GM13976 (cell line): ENCODE data around the gene CPS1.

Experiments used
- DNase-seq: peaks from one replicate; pipeline ENCODE4 v3.0.0; 2012; ENCODE audit warnings: low spot score
- CTCF ChIP-seq: IDR thresholded peaks from 2 replicates; pipeline ENCODE4 v1.5.1; 2012; ENCODE audit warnings: borderline replicate concordance, mild to moderate bottlenecking; ENCODE audit not compliant: insufficient read depth; ENCODE audit errors: extremely low read depth, missing control alignments, control extremely low read depth
- in situ Hi-C: fragments of 300-500 bp; cut with MboI; formaldehyde crosslinking; loops from one replicate; pipeline ENCODE4 v1.12.0; 2022; ENCODE audit warnings: low sequenced_read_pairs, mixed read lengths, inconsistent platforms; ENCODE audit not compliant: unreplicated experiment

Gene CPS1

GRCh38 chr2:210611466-210611865, 55.1 kb downstream of the CPS1 start:
- TF ChIP-seq CTCF, result no peak
- in situ Hi-C loops, result loop anchor here (25.0 kb wide), 1 partner anchor 426 kb away; no protein-coding TSS in a partner anchor
- no peak for DNase-seq

- in situ Hi-C loops, result loop anchor here (25.0 kb wide), 1 partner anchor 421 kb away; no protein-coding TSS in a partner anchor
- DNase-seq, result no peak
- TF ChIP-seq CTCF, result no peak
Measured at GRCh38 chr2:210616074-210616473, 59.7 kb downstream of the CPS1 start.

GRCh38 chr2:210617318-210617717, 60.9 kb downstream of the CPS1 start:
- no peak for DNase-seq
- in situ Hi-C loops, result loop anchor here (25.0 kb wide), 1 partner anchor 420 kb away; no protein-coding TSS in a partner anchor
- TF ChIP-seq CTCF, result no peak

- in situ Hi-C loops, result loop anchor here (25.0 kb wide), 1 partner anchor 419 kb away; no protein-coding TSS in a partner anchor
- no peak for DNase-seq
- TF ChIP-seq CTCF, result peak; percentile 37
Measured at GRCh38 chr2:210617732-210618330, 61.4 kb downstream of the CPS1 start.

GRCh38 chr2:210620456-210620855, 64.1 kb downstream of the CPS1 start:
- no peak for TF ChIP-seq CTCF
- DNase-seq, result no peak
- in situ Hi-C loops, result loop anchor here (25.0 kb wide), 1 partner anchor 417 kb away; no protein-coding TSS in a partner anchor

GRCh38 chr2:210623506-210623905, 67.1 kb downstream of the CPS1 start:
- TF ChIP-seq CTCF, result no peak
- no peak for DNase-seq
- in situ Hi-C loops, result loop anchor here (25.0 kb wide), 1 partner anchor 414 kb away; no protein-coding TSS in a partner anchor

- no peak for DNase-seq
- no peak for TF ChIP-seq CTCF
- in situ Hi-C loops, result no loop called here
Measured at GRCh38 chr2:210626849-210627248, 70.5 kb downstream of the CPS1 start.
